Mesothelial cell of epicardium (in vitro differentiated cells): ENCODE results near the gene MDFIC2. TPM values are rescaled to one million over a fixed set of nuclear protein-coding genes. Genes with fewer than 3 reads are reported as not detected.

Experiments used
- DNase-seq, 2 experiments: peaks; one replicate each; pipeline ENCODE4 v3.0.0; 2021; ENCODE audit warnings: low spot score in 2 of 2; ENCODE audit not compliant: unreplicated experiment in 2 of 2
- H3K27ac Mint-ChIP-seq: 2 replicates; pipeline ENCODE4 v1.8.0; 2021; ENCODE audit warnings: mixed read lengths
- H3K27me3 Mint-ChIP-seq: 2 replicates; pipeline ENCODE4 v1.8.0; 2021; ENCODE audit warnings: low read depth, mixed read lengths
- H3K36me3 Mint-ChIP-seq: 2 replicates; pipeline ENCODE4 v1.8.0; 2021; ENCODE audit warnings: mixed read lengths
- H3K4me1 Mint-ChIP-seq: 2 replicates; pipeline ENCODE4 v1.8.0; 2021; ENCODE audit warnings: mixed read lengths
- H3K4me3 Mint-ChIP-seq: 2 replicates; pipeline ENCODE4 v1.8.0; 2021; ENCODE audit warnings: mild to moderate bottlenecking, moderate library complexity, mixed read lengths
- H3K9me3 Mint-ChIP-seq: 2 replicates; pipeline ENCODE4 v1.8.0; 2021; ENCODE audit warnings: mixed read lengths
- total RNA-seq: library from RNA; stranded (reverse); gene quantifications from 3 replicates; pipeline ENCODE4 v1.2.1, GENCODE V29; 2021
- TF ChIP-seq, protein P1 (sequence below): fragments of 200-600 bp; sonication (generic); IDR thresholded peaks from one replicate; pipeline ENCODE4 v1.5.0; 2021; ENCODE audit warnings: antibody characterized with exemption; ENCODE audit not compliant: unreplicated experiment

Gene MDFIC2
- total RNA-seq, 1 donor from 2014 or later, result not detected

DNA sequence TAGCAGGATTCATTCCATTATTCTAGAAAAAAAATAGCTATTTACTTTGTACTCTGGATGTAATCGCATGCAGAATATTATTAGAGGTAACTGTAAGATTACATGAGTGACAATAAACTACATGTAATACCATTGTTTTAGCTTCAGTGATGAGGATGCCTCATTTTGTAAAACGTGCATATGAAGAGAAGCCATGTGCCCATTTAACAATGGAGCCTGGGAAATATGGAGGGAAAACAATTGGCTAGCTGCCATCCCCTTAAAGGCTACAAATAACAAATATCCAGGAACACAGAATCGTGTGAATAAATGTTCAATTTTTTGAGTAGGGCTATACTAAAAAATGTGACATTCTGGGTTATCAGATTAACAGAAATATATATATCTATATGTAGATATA, 161.8 kb downstream of the MDFIC2 start:
- Mint-ChIP-seq H3K4me1 (no peaks in the 10 kb centered on the region), H3K4me3 (no peak overlapping the region), H3K36me3 (no peaks in the 10 kb centered on the region), H3K27ac (no peak overlapping the region), H3K27me3 (peaks cover 22% of the 10 kb centered on the region), H3K9me3 (peaks cover 10% of the 10 kb centered on the region)
- TF ChIP-seq, protein P1, sequence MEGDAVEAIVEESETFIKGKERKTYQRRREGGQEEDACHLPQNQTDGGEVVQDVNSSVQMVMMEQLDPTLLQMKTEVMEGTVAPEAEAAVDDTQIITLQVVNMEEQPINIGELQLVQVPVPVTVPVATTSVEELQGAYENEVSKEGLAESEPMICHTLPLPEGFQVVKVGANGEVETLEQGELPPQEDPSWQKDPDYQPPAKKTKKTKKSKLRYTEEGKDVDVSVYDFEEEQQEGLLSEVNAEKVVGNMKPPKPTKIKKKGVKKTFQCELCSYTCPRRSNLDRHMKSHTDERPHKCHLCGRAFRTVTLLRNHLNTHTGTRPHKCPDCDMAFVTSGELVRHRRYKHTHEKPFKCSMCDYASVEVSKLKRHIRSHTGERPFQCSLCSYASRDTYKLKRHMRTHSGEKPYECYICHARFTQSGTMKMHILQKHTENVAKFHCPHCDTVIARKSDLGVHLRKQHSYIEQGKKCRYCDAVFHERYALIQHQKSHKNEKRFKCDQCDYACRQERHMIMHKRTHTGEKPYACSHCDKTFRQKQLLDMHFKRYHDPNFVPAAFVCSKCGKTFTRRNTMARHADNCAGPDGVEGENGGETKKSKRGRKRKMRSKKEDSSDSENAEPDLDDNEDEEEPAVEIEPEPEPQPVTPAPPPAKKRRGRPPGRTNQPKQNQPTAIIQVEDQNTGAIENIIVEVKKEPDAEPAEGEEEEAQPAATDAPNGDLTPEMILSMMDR, result no peak
- no peak for DNase-seq

DNA sequence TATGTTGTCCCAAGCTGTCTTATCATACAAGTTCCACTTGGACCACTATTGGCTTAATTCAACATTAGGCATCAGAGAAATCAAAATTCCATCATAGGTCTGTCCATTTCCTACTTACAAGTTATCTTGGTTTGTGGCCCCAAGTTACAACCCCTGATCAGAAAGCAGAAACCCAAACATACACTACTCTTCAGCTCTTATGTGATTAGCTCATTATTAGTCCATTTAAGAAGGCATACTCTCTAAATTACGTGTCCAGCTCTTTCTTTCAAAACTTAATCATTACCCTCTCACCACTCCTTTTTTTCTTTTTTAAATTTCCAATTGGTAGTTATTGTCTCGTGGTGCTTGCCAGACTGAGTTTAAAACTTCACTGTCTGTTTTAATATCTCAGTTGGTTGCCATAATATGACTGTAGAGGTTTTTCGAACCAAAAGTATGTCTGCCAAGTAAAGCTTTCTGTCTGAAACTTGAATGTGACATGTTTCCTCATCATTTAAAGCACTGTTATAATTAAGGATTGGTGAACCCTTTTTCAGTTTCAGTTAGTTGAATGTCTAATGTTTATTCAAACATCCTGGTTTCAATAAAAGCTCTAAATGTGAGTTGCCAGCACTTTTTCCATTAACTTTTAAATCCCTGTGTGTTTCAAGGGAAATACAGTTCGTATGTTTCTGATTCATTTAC, 162.6 kb downstream of the MDFIC2 start:
- H3K4me1 Mint-ChIP-seq, result no peaks in the 10 kb centered on the region
- TF ChIP-seq, protein P1, result no peak
- H3K9me3 Mint-ChIP-seq, result peaks cover 17% of the 10 kb centered on the region
- H3K36me3 Mint-ChIP-seq, result no peaks in the 10 kb centered on the region
- H3K27me3 Mint-ChIP-seq, result peaks cover 22% of the 10 kb centered on the region
- DNase-seq, result no peak
- H3K27ac Mint-ChIP-seq, result no peak overlapping the region
- no peak overlapping the region for H3K4me3 Mint-ChIP-seq
